Activated T-helper 2 cell treated with anti-CD3 and anti-CD28 coated beads, Interferon-gamma antibody, Interleukin-2, Interleukin-4, amounts not matched to agents 10 μg/mL and 5 μg/mL and 100 μg/mL, durations not matched to agents 14 hours and 24 hours and 36 hours (primary cell): Measurements from ENCODE around the gene NARF. TPM values are rescaled to one million over a fixed set of nuclear protein-coding genes. Genes with fewer than 3 reads are reported as not detected.
A peak's percentile ranks its signal among the peaks of the same experiment; 100 is the strongest.

Experiments used
- DNase-seq: peaks from one replicate; pipeline ENCODE4 v3.0.0; 2021; ENCODE audit warnings: low spot score
- H3K27ac Mint-ChIP-seq: one replicate; pipeline ENCODE4 v1.8.0; 2021; ENCODE audit warnings: mixed read lengths
- H3K27me3 Mint-ChIP-seq: one replicate; pipeline ENCODE4 v1.8.0; 2021; ENCODE audit warnings: low read depth, mixed read lengths
- H3K36me3 Mint-ChIP-seq: one replicate; pipeline ENCODE4 v1.8.0; 2021; ENCODE audit warnings: low read depth, mixed read lengths
- H3K4me1 Mint-ChIP-seq: one replicate; pipeline ENCODE4 v1.8.0; 2021; ENCODE audit warnings: low read depth, mixed read lengths
- H3K4me3 Mint-ChIP-seq: one replicate; pipeline ENCODE4 v1.8.0; 2021; ENCODE audit warnings: low read depth, mild to moderate bottlenecking, moderate library complexity, mixed read lengths
- H3K9me3 Mint-ChIP-seq: one replicate; pipeline ENCODE4 v1.8.0; 2021; ENCODE audit warnings: mixed read lengths
- intact Hi-C: fragments of 100-400 bp; cut with micrococcal nuclease; formaldehyde crosslinking; loops from one replicate; pipeline ENCODE4 v1.15.1; 2023
- total RNA-seq: library from RNA; stranded (reverse); gene quantifications from 2 replicates; pipeline ENCODE4 v1.2.3, GENCODE V29; 2022

Gene NARF
- total RNA-seq, 1 donor from 2014 or later = 114 TPM

DNA sequence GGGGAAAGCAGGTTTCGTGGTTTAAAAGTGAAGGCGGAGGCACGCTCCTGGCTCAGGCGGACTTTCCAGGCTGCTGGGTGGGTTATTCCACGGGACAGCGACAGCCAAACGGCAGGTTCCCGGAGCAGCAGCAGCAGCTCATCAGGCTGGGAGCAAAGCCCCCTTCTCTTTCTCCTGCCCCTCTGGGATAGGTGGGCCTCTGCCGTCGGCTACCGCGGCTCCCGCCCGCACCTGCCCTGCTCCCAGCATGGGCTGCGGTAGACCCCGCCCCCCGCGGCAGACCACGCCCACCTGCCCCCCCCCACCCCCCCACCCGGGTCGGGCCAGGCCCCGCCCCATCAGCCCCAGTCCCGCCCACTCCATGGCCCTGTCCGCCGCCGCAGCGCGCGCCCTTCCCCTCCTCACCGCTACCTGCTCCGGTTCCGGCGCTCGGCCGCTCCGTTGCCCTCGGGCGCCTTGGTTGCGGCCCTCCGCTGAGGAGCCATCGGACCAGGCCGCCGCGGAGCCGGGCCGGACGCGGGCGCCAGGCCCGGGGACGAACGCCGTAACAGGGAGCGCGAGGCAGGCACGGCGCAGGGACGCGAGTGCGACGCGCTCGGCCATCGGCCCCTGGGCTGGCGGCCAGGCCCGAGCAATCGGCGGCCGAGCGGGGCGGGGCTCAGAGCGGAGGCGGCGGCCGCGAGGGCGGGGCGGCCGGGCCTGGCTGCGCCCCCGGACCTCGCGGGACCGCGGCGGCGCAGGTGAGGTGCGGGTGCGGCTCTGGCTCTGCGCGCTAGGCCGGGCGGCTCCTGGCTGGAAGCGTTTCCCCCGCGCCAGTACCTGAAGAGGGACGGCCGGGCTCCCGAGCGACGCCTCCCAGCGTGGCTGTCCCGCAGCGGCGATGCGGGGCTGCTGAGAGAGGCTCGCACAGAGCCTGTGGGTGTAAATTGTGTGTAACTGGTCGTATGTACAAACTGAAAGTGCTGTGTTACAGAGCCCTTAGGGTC, 40.2 kb upstream of the NARF start, which contains the start of the genes HEXD and OGFOD3:
Gene HEXD, plus strand, starts transcription at position 347 of the 986 bp plus-strand sequence. CDS start 1,453 bp downstream, outside the sequence.
Gene OGFOD3, minus strand, starts transcription at position 586 of the 986 bp plus-strand sequence. Its CDS starts 101 bp downstream, at position 485.
- peaks cover 22% of the 10 kb centered on the region for H3K4me1 Mint-ChIP-seq
- peaks cover 34% of the 10 kb centered on the region for H3K36me3 Mint-ChIP-seq
- H3K4me3 Mint-ChIP-seq = peak within 1 kb of the TSS; percentile 77
- no peaks in the 10 kb centered on the region for H3K27me3 Mint-ChIP-seq
- intact Hi-C loops = loop anchor here (1.0 to 10.0 kb wide), 5 partner anchors 33 to 383 kb away; partner anchors contain the start of genes CYBC1, DCXR, NARF and RAC3
- DNase-seq = peak; percentile 85
- no peaks in the 10 kb centered on the region for H3K9me3 Mint-ChIP-seq
- H3K27ac Mint-ChIP-seq = peak within 1 kb of the TSS; percentile 60

- peak overlapping the region; percentile 60 for H3K27ac Mint-ChIP-seq
- DNase-seq = no peak
- no peaks in the 10 kb centered on the region for H3K27me3 Mint-ChIP-seq
- H3K4me3 Mint-ChIP-seq = peak overlapping the region; percentile 77
- H3K9me3 Mint-ChIP-seq = no peaks in the 10 kb centered on the region
- H3K4me1 Mint-ChIP-seq = peaks cover 18% of the 10 kb centered on the region
- H3K36me3 Mint-ChIP-seq = peaks cover 37% of the 10 kb centered on the region
- intact Hi-C loops = loop anchor here (2.0 to 10.0 kb wide), 3 partner anchors 31 to 385 kb away; partner anchors contain the start of genes CYBC1, DCXR and RAC3
These were observed 39.0 kb upstream of the NARF start for GRCh38 chr17:82419540-82419939.

GRCh38 chr17:82424001-82424862, 34.3 kb upstream of the NARF start:
- peaks cover 14% of the 10 kb centered on the region for H3K4me1 Mint-ChIP-seq
- H3K36me3 Mint-ChIP-seq = peaks cover 48% of the 10 kb centered on the region
- H3K27me3 Mint-ChIP-seq = no peaks in the 10 kb centered on the region
- intact Hi-C loops = no loop called here
- H3K4me3 Mint-ChIP-seq = no peak overlapping the region
- peak; percentile 48 for DNase-seq
- H3K9me3 Mint-ChIP-seq = no peaks in the 10 kb centered on the region
- H3K27ac Mint-ChIP-seq = no peak overlapping the region

DNA sequence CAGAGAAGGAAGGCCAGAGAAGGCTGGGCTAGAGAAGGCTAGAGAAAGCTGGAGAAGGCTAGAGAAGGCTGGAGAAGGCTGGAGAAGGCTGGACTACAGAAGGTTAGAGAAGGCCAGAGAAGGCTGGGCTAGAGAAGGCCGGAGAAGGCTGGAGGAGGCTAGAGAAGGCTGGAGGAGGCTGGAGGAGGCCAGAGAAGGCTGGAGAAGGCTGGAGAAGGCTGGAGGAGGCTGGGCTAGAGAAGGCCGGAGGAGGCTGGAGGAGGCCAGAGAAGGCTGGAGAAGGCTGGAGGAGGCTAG, 33.7 kb upstream of the NARF start:
- DNase-seq = no peak
- Mint-ChIP-seq H3K4me3 (no peak overlapping the region), H3K4me1 (peaks cover 14% of the 10 kb centered on the region), H3K27me3 (no peaks in the 10 kb centered on the region), H3K9me3 (no peaks in the 10 kb centered on the region), H3K27ac (no peak overlapping the region), H3K36me3 (peaks cover 50% of the 10 kb centered on the region)
- intact Hi-C loops = no loop called here

DNA sequence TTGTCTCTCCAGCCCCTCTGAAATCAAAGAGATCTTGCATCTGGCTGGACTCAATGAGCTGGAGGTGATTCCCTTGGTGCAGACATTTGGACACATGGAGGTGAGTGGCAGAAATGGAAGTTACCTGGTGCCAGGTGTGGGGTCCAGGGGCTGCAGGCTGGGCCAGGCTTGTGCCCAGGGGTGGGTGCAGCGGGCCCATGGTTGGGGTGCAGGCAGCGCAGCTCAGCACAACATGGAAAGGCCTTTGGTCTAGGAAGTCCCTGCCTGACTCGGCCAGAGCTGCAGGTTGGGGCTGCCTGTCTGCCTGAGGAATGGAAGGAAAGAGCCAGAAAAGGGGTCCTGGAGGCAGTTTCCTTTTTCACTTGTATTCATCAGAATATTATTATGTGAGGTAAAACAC, 30.0 kb upstream of the NARF start:
- peaks cover 14% of the 10 kb centered on the region for H3K4me1 Mint-ChIP-seq

GRCh38 chr17:82429824-82430223, 28.7 kb upstream of the NARF start:
- intact Hi-C loops = no loop called here
- H3K4me3 Mint-ChIP-seq = no peak overlapping the region
- peaks cover 17% of the 10 kb centered on the region for H3K4me1 Mint-ChIP-seq
- H3K9me3 Mint-ChIP-seq = no peaks in the 10 kb centered on the region
- no peaks in the 10 kb centered on the region for H3K27me3 Mint-ChIP-seq
- H3K27ac Mint-ChIP-seq = no peak overlapping the region
- DNase-seq = no peak
- H3K36me3 Mint-ChIP-seq = peaks cover 22% of the 10 kb centered on the region

More for the DNA sequence above, 30.0 kb upstream of the NARF start:
- H3K27me3 Mint-ChIP-seq = no peaks in the 10 kb centered on the region
- no peak for DNase-seq
- intact Hi-C loops = no loop called here
- no peaks in the 10 kb centered on the region for H3K9me3 Mint-ChIP-seq
- no peak overlapping the region for H3K27ac Mint-ChIP-seq
- peaks cover 28% of the 10 kb centered on the region for H3K36me3 Mint-ChIP-seq
- no peak overlapping the region for H3K4me3 Mint-ChIP-seq

GRCh38 chr17:82432017-82432416, 26.5 kb upstream of the NARF start:
- no peak overlapping the region for H3K4me3 Mint-ChIP-seq
- H3K27me3 Mint-ChIP-seq = no peaks in the 10 kb centered on the region
- peaks cover 17% of the 10 kb centered on the region for H3K4me1 Mint-ChIP-seq
- no peak overlapping the region for H3K27ac Mint-ChIP-seq
- no peaks in the 10 kb centered on the region for H3K9me3 Mint-ChIP-seq
- DNase-seq = no peak
- H3K36me3 Mint-ChIP-seq = peaks cover 18% of the 10 kb centered on the region
- intact Hi-C loops = no loop called here

DNA sequence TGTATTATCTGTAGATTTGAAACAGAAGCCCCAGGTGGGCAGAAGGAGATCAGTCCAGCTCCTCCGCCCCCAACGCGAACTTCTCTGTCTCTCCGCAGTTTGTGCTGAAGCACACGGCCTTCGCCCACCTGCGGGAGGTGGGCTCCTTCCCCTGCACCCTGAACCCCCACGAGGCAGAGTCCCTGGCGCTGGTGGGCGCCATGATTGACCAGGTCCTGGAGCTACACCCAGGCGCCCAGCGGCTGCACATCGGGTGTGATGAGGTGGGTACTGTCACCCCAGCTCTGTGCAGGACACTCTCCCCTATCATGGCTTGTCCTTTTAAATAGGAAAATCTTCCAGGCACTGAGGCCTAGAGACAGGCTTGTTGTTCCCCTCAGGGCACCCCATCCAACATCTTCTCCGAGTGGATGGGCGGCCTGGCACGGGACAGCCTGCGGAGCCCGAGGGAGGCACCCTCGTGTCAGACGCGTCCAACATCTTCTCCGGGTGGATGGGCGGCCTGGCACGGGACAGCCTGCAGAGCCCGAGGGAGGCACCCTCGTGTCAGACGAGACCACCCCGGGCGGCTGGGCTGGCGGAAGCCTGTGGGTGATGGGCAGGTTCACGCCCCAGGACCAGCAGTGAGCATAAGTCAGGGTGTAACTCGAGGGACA, 24.9 kb upstream of the NARF start:
- Mint-ChIP-seq H3K27me3 (no peaks in the 10 kb centered on the region), H3K27ac (no peak overlapping the region)

DNA sequence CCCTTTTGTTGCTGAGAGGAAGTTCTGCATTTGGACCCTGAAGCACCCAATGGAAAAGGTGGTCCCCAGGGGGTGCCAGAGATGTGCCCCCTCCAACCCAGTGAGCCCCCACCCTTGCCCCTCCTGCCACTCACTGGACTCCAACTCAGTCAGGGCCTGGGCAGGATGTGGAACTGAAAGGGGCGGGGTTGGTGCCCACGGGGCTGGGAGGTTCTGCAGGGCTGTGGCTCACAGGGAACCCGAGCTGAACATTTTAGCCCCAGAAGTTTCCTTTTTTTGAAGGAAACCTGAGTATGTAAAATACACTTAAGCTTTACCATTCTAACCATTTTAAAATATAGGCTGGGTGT, 24.4 kb upstream of the NARF start:
- no peak for DNase-seq
- no peak overlapping the region for H3K4me3 Mint-ChIP-seq
- intact Hi-C loops = no loop called here
- no peak overlapping the region for H3K27ac Mint-ChIP-seq
- H3K36me3 Mint-ChIP-seq = peaks cover 15% of the 10 kb centered on the region
- no peaks in the 10 kb centered on the region for H3K27me3 Mint-ChIP-seq
- no peaks in the 10 kb centered on the region for H3K9me3 Mint-ChIP-seq
- peaks cover 16% of the 10 kb centered on the region for H3K4me1 Mint-ChIP-seq

More for the DNA sequence above, 24.9 kb upstream of the NARF start:
- no peak for DNase-seq
- peaks cover 17% of the 10 kb centered on the region for H3K4me1 Mint-ChIP-seq
- H3K4me3 Mint-ChIP-seq = no peak overlapping the region
- intact Hi-C loops = no loop called here
- H3K36me3 Mint-ChIP-seq = peaks cover 15% of the 10 kb centered on the region
- H3K9me3 Mint-ChIP-seq = no peaks in the 10 kb centered on the region

DNA sequence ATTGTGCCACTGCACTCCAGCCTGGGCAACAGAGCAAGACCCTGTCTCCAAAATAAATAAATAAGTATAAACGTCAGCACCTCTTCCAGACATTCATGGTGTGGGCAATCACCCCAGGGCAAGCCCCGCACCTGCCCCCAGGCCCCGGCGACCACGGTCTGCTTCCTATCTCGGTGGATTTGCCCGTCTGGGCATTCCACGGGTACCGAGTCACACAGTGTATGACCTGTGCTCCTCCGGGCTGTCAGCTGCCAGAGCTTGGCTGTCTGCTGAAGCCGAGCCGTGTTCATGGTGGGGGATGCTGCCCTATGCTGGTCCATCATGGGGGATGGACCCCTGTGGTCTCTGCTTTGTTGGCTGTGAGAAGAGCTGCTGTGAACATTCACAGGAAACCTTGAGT, 23.4 kb upstream of the NARF start:
- no peak overlapping the region for H3K4me3 Mint-ChIP-seq
- no peak overlapping the region for H3K27ac Mint-ChIP-seq
- intact Hi-C loops = no loop called here

GRCh38 chr17:82435601-82436583, 22.6 kb upstream of the NARF start:
- DNase-seq = no peak
- Mint-ChIP-seq H3K4me3 (no peak overlapping the region), H3K27ac (no peak overlapping the region), H3K4me1 (peaks cover 6% of the 10 kb centered on the region), H3K9me3 (no peaks in the 10 kb centered on the region), H3K36me3 (peaks cover 8% of the 10 kb centered on the region), H3K27me3 (no peaks in the 10 kb centered on the region)
- intact Hi-C loops = no loop called here

More for the DNA sequence above, 23.4 kb upstream of the NARF start:
- peaks cover 7% of the 10 kb centered on the region for H3K4me1 Mint-ChIP-seq
- peaks cover 7% of the 10 kb centered on the region for H3K36me3 Mint-ChIP-seq
- no peak for DNase-seq
- no peaks in the 10 kb centered on the region for H3K27me3 Mint-ChIP-seq
- no peaks in the 10 kb centered on the region for H3K9me3 Mint-ChIP-seq
